Sciatic nerve (tissue), 2 donors: ENCODE results near the gene EGLN3. TPM values are rescaled to one million over a fixed set of nuclear protein-coding genes. Genes with fewer than 3 reads are reported as not detected.

ENCODE experiments used
- ATAC-seq: fragments of 200-7000 bp; cut with Tn5 transposase; one replicate; pipeline ENCODE4 v1.9.1; 2020; ENCODE audit warnings: mild to moderate bottlenecking, moderate library complexity
- DNase-seq: peaks from one replicate; pipeline ENCODE4 v3.0.0-alpha.2; 2020; ENCODE audit warnings: low spot score
- intact Hi-C: fragments of 100-400 bp; cut with DNase I; formaldehyde crosslinking; loops from one replicate; pipeline ENCODE4 v1.14.2; 2022
- total RNA-seq: library from RNA; stranded (reverse); fragmentation: NEBNext Ultra II Directional; extraction: Animal tissue kit (Norgen Biotek cat#: 25700); gene quantifications from one replicate; pipeline ENCODE4 v1.2.1, GENCODE V29; 2021
- donor health status: DM: no; HTN: no; CAD: no.
- donor health status: DM: no; HTN: no; CAD: no.

EGLN3 gene
- total RNA-seq, 1 donor from 2014 or later: 10.9 TPM

- intact Hi-C loops: no loop called here
- DNase-seq (no peak), ATAC-seq (no peak)
Observed at GRCh38 chr14:33897878-33898535, 52.9 kb downstream of the EGLN3 start.

- no peak for ATAC-seq
- DNase-seq: no peak
Observed at GRCh38 chr14:33897382-33897781, 53.5 kb downstream of the EGLN3 start.

GRCh38 chr14:33894339-33894738, 56.5 kb downstream of the EGLN3 start:
- ATAC-seq: no peak
- intact Hi-C loops: no loop called here
- no peak for DNase-seq

More at GRCh38 chr14:33897382-33897781, 53.5 kb downstream of the EGLN3 start:
- intact Hi-C loops: no loop called here

- ATAC-seq: no peak
- DNase-seq: no peak
- intact Hi-C loops: no loop called here
Observed at GRCh38 chr14:33891700-33892099, 59.2 kb downstream of the EGLN3 start.

GRCh38 chr14:33884916-33885315, 66.0 kb downstream of the EGLN3 start:
- DNase-seq (no peak), ATAC-seq (no peak)
- intact Hi-C loops: no loop called here

- ATAC-seq (no peak), DNase-seq (no peak)
Observed at GRCh38 chr14:33880330-33880729, 70.5 kb downstream of the EGLN3 start.

GRCh38 chr14:33879684-33880286, 71.1 kb downstream of the EGLN3 start:
- intact Hi-C loops: no loop called here
- ATAC-seq (no peak), DNase-seq (no peak)

More at GRCh38 chr14:33880330-33880729, 70.5 kb downstream of the EGLN3 start:
- intact Hi-C loops: no loop called here

GRCh38 chr14:33876274-33876673, 74.6 kb downstream of the EGLN3 start:
- ATAC-seq: no peak
- intact Hi-C loops: no loop called here
- DNase-seq: no peak
